Kidney capillary endothelial cell (primary cell): ENCODE results near the gene IL1RN.

ENCODE experiments used
- DNase-seq: peaks from one replicate; pipeline ENCODE4 v3.0.0-alpha.2; 2018; ENCODE audit warnings: low spot score

IL1RN gene

GRCh38 chr2:113127646-113128570 is 510 bp downstream of the IL1RN start:
- DNase-seq: no peak

GRCh38 chr2:113129519-113130078 is 2.2 kb downstream of the IL1RN start:
- no peak for DNase-seq

GRCh38 chr2:113131352-113132185 is 4.2 kb downstream of the IL1RN start:
- DNase-seq: no peak

- no peak for DNase-seq
Measured at GRCh38 chr2:113132414-113133021, 5.1 kb downstream of the IL1RN start.

GRCh38 chr2:113133704-113134598 is 6.6 kb downstream of the IL1RN start:
- no peak for DNase-seq

- no peak for DNase-seq
Measured at GRCh38 chr2:113134717-113135116, 7.3 kb downstream of the IL1RN start.

- no peak for DNase-seq
Measured at GRCh38 chr2:113135317-113135716, 7.9 kb downstream of the IL1RN start.

- peak; percentile 54 for DNase-seq
Measured at GRCh38 chr2:113136828-113137775, 9.7 kb downstream of the IL1RN start.

- no peak for DNase-seq
Measured at GRCh38 chr2:113137827-113138226, 10.4 kb downstream of the IL1RN start.

- DNase-seq: peak; percentile 61
Measured at GRCh38 chr2:113138428-113139322, 11.3 kb downstream of the IL1RN start.

GRCh38 chr2:113141451-113141850 is 14.1 kb downstream of the IL1RN start:
- no peak for DNase-seq

- no peak for DNase-seq
Measured at GRCh38 chr2:113142290-113142689, 14.9 kb downstream of the IL1RN start.

- no peak for DNase-seq
Measured at GRCh38 chr2:113144259-113144658, 16.9 kb downstream of the IL1RN start.

GRCh38 chr2:113148606-113149552 is 21.5 kb downstream of the IL1RN start:
- DNase-seq: no peak

- DNase-seq: no peak
Measured at GRCh38 chr2:113149553-113150257, 22.3 kb downstream of the IL1RN start.

GRCh38 chr2:113150258-113150601 is 22.8 kb downstream of the IL1RN start:
- no peak for DNase-seq

- no peak for DNase-seq
Measured at GRCh38 chr2:113155331-113155730, 27.9 kb downstream of the IL1RN start.
